CD4-positive, alpha-beta memory T cell (primary cell): ENCODE data around the gene SLC35A2. TPM values are rescaled to one million over a fixed set of nuclear protein-coding genes. Genes with fewer than 3 reads are reported as not detected.
A peak's percentile ranks its signal among the peaks of the same experiment; 100 is the strongest.
"Not testable (repeated sequence)": the region's sequence is repeated elsewhere in the genome, so short reads cannot be mapped to it uniquely, and the experiment has no call there.

Experiments used
- CTCF ChIA-PET: fragments of 350-600 bp; sonication (Branson Sonifier 250); formaldehyde crosslinking; loops from one replicate; lab custom pipeline; 2021; ENCODE audit warnings: inconsistent platforms; ENCODE audit not compliant: partially characterized antibody; lab: Charles Lee
- POLR2A ChIA-PET: fragments of 350-600 bp; sonication (Branson Sonifier 250); formaldehyde crosslinking; loops from one replicate; lab custom pipeline; 2021; ENCODE audit not compliant: partially characterized antibody; lab: Charles Lee
- DNase-seq, 5 donors: peaks; one replicate each; pipeline versions ENCODE4 v3.0.0 to v3.0.0-alpha.2; 2020 to 2022; ENCODE audit warnings: mixed read lengths in 1 of 5
- H3K27ac ChIP-seq: one replicate; pipeline ENCODE4 v1.7.0; 2013; ENCODE audit warnings: low read depth, low read length
- H3K27me3 ChIP-seq: 2 replicates; pipeline ENCODE4 v1.7.0; 2013; ENCODE audit warnings: mild to moderate bottlenecking, low read length, moderate library complexity; ENCODE audit not compliant: insufficient read depth
- H3K36me3 ChIP-seq: 2 replicates; pipeline ENCODE4 v1.7.0; 2013; ENCODE audit warnings: mild to moderate bottlenecking, low read length, moderate library complexity; ENCODE audit not compliant: insufficient read depth
- H3K4me1 ChIP-seq: 2 replicates; pipeline ENCODE4 v1.7.0; 2013; ENCODE audit warnings: mild to moderate bottlenecking, low read length, moderate library complexity; ENCODE audit not compliant: insufficient read depth
- H3K4me3 ChIP-seq, 2 donors: one replicate each; pipeline ENCODE4 v1.7.0; 2013; ENCODE audit warnings: low read length in 2 of 2, mild to moderate bottlenecking in 1 of 2
- H3K9me3 ChIP-seq, 2 donors: one replicate each; pipeline ENCODE4 v1.7.0; 2013; ENCODE audit warnings: low read length in 2 of 2, control low read depth in 1 of 2; ENCODE audit not compliant: control insufficient read depth in 1 of 2
- H3K27ac Mint-ChIP-seq, 7 donors: one replicate each; pipeline ENCODE4 v1.8.0; 2020 to 2021; ENCODE audit warnings: mixed read lengths in 7 of 7, mild to moderate bottlenecking in 6 of 7, inconsistent platforms in 3 of 7, moderate library complexity in 3 of 7
- H3K27me3 Mint-ChIP-seq, 2 donors: one replicate each; pipeline ENCODE4 v1.8.0; 2020 to 2021; ENCODE audit warnings: mixed read lengths in 2 of 2
- H3K36me3 Mint-ChIP-seq, 2 donors: one replicate each; pipeline ENCODE4 v1.8.0; 2020 to 2021; ENCODE audit warnings: mixed read lengths in 2 of 2, inconsistent platforms in 1 of 2, mild to moderate bottlenecking in 1 of 2
- H3K4me1 Mint-ChIP-seq, 4 donors: one replicate each; pipeline ENCODE4 v1.8.0; 2020 to 2021; ENCODE audit warnings: mixed read lengths in 4 of 4, mild to moderate bottlenecking in 1 of 4
- H3K4me3 Mint-ChIP-seq, 8 donors: one replicate each; pipeline ENCODE4 v1.8.0; 2020 to 2021; ENCODE audit warnings: mixed read lengths in 8 of 8, mild to moderate bottlenecking in 7 of 8, moderate library complexity in 6 of 8, inconsistent platforms in 3 of 8
- H3K9me3 Mint-ChIP-seq, 8 donors: one replicate each; pipeline ENCODE4 v1.8.0; 2020 to 2021; ENCODE audit warnings: mixed read lengths in 8 of 8, mild to moderate bottlenecking in 5 of 8, inconsistent platforms in 3 of 8, moderate library complexity in 1 of 8
- intact Hi-C: fragments of 100-400 bp; cut with micrococcal nuclease; formaldehyde crosslinking; loops from one replicate; pipeline ENCODE4 v1.15.1; 2023
- polyA plus RNA-seq, 2 donors: library from polyadenylated mRNA; unstranded; fragments of 300-500 nt; fragmentation: Illumina TruSeq; gene quantifications; one replicate each; pipeline ENCODE4 v1.2.3, GENCODE V29; 2021
- total RNA-seq, 2 experiments: library from RNA; stranded (reverse); gene quantifications; one replicate each; pipeline ENCODE4 v1.2.3, GENCODE V29; 2021

The SLC35A2 gene
- total and polyA plus RNA-seq, 4 experiments from 2014 or later: 11.8 to 15.8 (median 14.1) TPM

DNA sequence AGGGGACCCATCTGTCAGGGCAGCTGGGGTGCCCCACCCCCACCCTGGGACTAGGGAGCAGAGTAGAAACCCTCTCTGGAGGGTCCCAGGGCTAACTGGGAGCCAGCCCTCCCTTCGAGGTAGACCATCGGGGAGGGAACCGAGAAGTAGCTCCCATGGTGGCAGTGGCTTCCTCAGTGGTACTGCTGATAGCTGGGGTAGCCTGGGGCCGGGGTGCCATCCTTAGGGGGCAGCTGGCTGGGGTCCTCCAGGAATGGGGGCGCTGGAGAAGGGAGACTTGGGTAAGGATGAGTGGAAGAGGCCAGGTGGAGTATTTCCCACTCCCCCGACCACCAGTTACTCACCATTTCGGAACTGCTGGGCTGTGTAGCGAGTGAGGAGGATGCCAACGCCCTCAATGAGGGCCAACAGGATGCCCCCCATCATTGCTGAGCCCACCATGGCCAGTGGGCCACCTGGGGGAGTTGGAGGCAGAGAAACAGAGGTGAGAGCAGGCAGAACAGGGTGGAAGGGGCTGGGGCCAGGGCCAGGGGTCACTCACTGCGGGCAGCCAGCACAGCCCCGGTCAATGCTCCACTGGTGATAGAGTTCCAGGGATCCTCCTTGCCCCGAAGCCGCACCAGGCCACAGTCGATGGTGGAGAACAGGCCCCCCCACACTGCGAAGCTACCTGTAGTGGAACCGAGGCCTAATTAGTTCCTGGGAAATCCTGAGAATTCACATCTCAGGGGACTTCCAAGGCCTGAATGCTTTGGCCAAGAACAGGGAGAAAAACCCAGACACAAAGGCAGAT lies 17.7 kb downstream of the SLC35A2 start:
- no peak for DNase-seq
- CTCF ChIA-PET: interaction anchor here (1.3 to 2.4 kb wide), 3 partner anchors 22 to 246 kb away, joined by 3 to 12 read pairs (median 4); no protein-coding TSS in a partner anchor
- Histone ChIP-seq H3K9me3 (no peaks in the 10 kb centered on the region), H3K27me3 (no peaks in the 10 kb centered on the region), H3K27ac (no peak overlapping the region), H3K4me3 (no peak overlapping the region), H3K4me1 (peaks cover 22% of the 10 kb centered on the region), H3K36me3 (peaks cover 3% of the 10 kb centered on the region)
- Mint-ChIP-seq H3K9me3 (peaks cover 0 to 1% (median 0%) of the 10 kb centered on the region in 8 donors), H3K4me1 (peaks cover 12 to 51% (median 28%) of the 10 kb centered on the region in 4 donors), H3K36me3 (peaks cover 5 to 20% of the 10 kb centered on the region in 2 donors), H3K27ac (peak overlapping the region in 3 of 7 donors; percentile 17 to 52 (median 38)), H3K27me3 (peaks cover 0 to 1% of the 10 kb centered on the region in 2 donors), H3K4me3 (peak overlapping the region in 1 of 8 donors; percentile 20)
- POLR2A ChIA-PET: interaction anchor here (1.3 kb wide), 1 partner anchor 28 kb away, joined by 3 read pairs; no protein-coding TSS in a partner anchor
- intact Hi-C loops: no loop called here

- H3K4me1 Mint-ChIP-seq: peaks cover 12 to 43% (median 25%) of the 10 kb centered on the region in 4 donors
- Histone ChIP-seq H3K27ac (no peak overlapping the region), H3K9me3 (no peaks in the 10 kb centered on the region), H3K4me1 (peaks cover 18% of the 10 kb centered on the region), H3K4me3 (no peak overlapping the region), H3K36me3 (peaks cover 3% of the 10 kb centered on the region), H3K27me3 (no peaks in the 10 kb centered on the region)
- ChIA-PET CTCF (interaction anchor here (1.4 to 2.8 kb wide), 4 partner anchors 23 to 245 kb away, joined by 4 to 12 read pairs (median 8); no protein-coding TSS in a partner anchor), POLR2A (no interaction called here)
- peaks cover 5 to 15% of the 10 kb centered on the region in 2 donors for H3K36me3 Mint-ChIP-seq
- peak overlapping the region in 5 of 7 donors; percentile 38 to 82 (median 68) for H3K27ac Mint-ChIP-seq
- peak overlapping the region in 3 of 8 donors; percentile 27 to 67 (median 41) for H3K4me3 Mint-ChIP-seq
- DNase-seq: no peak
- intact Hi-C loops: no loop called here
- H3K9me3 Mint-ChIP-seq: peaks cover 0 to 1% (median 0%) of the 10 kb centered on the region in 8 donors
- H3K27me3 Mint-ChIP-seq: peaks cover 0 to 1% of the 10 kb centered on the region in 2 donors
Observed at GRCh38 chrX:48892896-48893295, 18.6 kb downstream of the SLC35A2 start.

GRCh38 chrX:48891402-48892288 lies 19.8 kb downstream of the SLC35A2 start:
- Mint-ChIP-seq H3K27ac (peak overlapping the region in 6 of 7 donors; percentile 37 to 90 (median 74)), H3K27me3 (peaks cover 0 to 1% of the 10 kb centered on the region in 2 donors), H3K36me3 (peaks cover 5% of the 10 kb centered on the region in 2 donors), H3K4me3 (peak overlapping the region; percentile 75 to 97 (median 82)), H3K4me1 (peaks cover 10 to 30% (median 21%) of the 10 kb centered on the region in 4 donors), H3K9me3 (no peaks in the 10 kb centered on the region)
- peak overlapping the region; percentile 52 for H3K27ac ChIP-seq
- ChIA-PET POLR2A (interaction anchor here (0.7 to 2.5 kb wide), 21 partner anchors 9 to 313 kb away, joined by 3 to 28 read pairs (median 4); partner anchors contain the start of genes HDAC6, SLC35A2 and WAS), CTCF (interaction anchor here (0.6 to 2.8 kb wide), 14 partner anchors 15 to 243 kb away, joined by 3 to 35 read pairs (median 6); partner anchors contain the start of genes HDAC6 and WAS)
- H3K36me3 ChIP-seq: peaks cover 3% of the 10 kb centered on the region
- H3K27me3 ChIP-seq: no peaks in the 10 kb centered on the region
- H3K4me3 ChIP-seq: peak overlapping the region in 1 of 2 donors; percentile 49
- peak; percentile 76 to 85 (median 78) for DNase-seq
- intact Hi-C loops: loop anchor here (1.0 to 2.0 kb wide), 6 partner anchors 21 to 243 kb away; partner anchors contain the start of gene TFE3
- no peaks in the 10 kb centered on the region for H3K9me3 ChIP-seq
- H3K4me1 ChIP-seq: peaks cover 15% of the 10 kb centered on the region

GRCh38 chrX:48890934-48891401 lies 20.5 kb downstream of the SLC35A2 start:
- Mint-ChIP-seq H3K4me3 (peak overlapping the region; percentile 86 to 97 (median 92)), H3K4me1 (peaks cover 9 to 25% (median 18%) of the 10 kb centered on the region in 4 donors), H3K27ac (peak overlapping the region; percentile 74 to 93 (median 85)), H3K27me3 (peaks cover 0 to 1% of the 10 kb centered on the region in 2 donors), H3K9me3 (no peaks in the 10 kb centered on the region), H3K36me3 (peaks cover 4 to 5% of the 10 kb centered on the region in 2 donors)
- H3K27me3 ChIP-seq: no peaks in the 10 kb centered on the region
- ChIA-PET CTCF (interaction anchor here (1.0 to 2.8 kb wide), 11 partner anchors 16 to 243 kb away, joined by 3 to 35 read pairs (median 6); partner anchors contain the start of genes HDAC6 and WAS), POLR2A (interaction anchor here (0.7 to 2.5 kb wide), 18 partner anchors 10 to 312 kb away, joined by 3 to 28 read pairs (median 4); partner anchors contain the start of genes HDAC6 and SLC35A2)
- H3K4me3 ChIP-seq: peak overlapping the region in 1 of 2 donors; percentile 49
- intact Hi-C loops: loop anchor here (1.0 to 2.0 kb wide), 6 partner anchors 21 to 242 kb away; partner anchors contain the start of gene TFE3
- H3K36me3 ChIP-seq: peaks cover 3% of the 10 kb centered on the region
- peaks cover 10% of the 10 kb centered on the region for H3K4me1 ChIP-seq
- no peaks in the 10 kb centered on the region for H3K9me3 ChIP-seq
- peak in 1 of 5 donors; percentile 44 for DNase-seq
- H3K27ac ChIP-seq: peak overlapping the region; percentile 52

GRCh38 chrX:48890296-48890925 lies 21.0 kb downstream of the SLC35A2 start:
- CTCF ChIA-PET: interaction anchor here (2.2 to 2.8 kb wide), 3 partner anchors 49 to 242 kb away, joined by 8 to 35 read pairs (median 9); no protein-coding TSS in a partner anchor
- Histone ChIP-seq H3K27me3 (no peaks in the 10 kb centered on the region), H3K4me1 (peaks cover 10% of the 10 kb centered on the region), H3K9me3 (no peaks in the 10 kb centered on the region), H3K36me3 (peaks cover 3% of the 10 kb centered on the region), H3K4me3 (peak overlapping the region in 1 of 2 donors; percentile 49), H3K27ac (peak overlapping the region; percentile 52)
- Mint-ChIP-seq H3K4me1 (peaks cover 9 to 22% (median 16%) of the 10 kb centered on the region in 4 donors), H3K27ac (peak overlapping the region; percentile 78 to 93 (median 85)), H3K36me3 (peaks cover 4% of the 10 kb centered on the region in 2 donors), H3K4me3 (peak overlapping the region; percentile 86 to 97 (median 92)), H3K9me3 (no peaks in the 10 kb centered on the region), H3K27me3 (peaks cover 0 to 1% of the 10 kb centered on the region in 2 donors)
- POLR2A ChIA-PET: interaction anchor here (1.2 to 2.5 kb wide), 4 partner anchors 22 to 242 kb away, joined by 3 to 28 read pairs (median 12); partner anchors contain the start of genes HDAC6 and SLC35A2
- DNase-seq: no peak
- intact Hi-C loops: loop anchor here (2.0 kb wide), 2 partner anchors 46 to 242 kb away; no protein-coding TSS in a partner anchor

DNA sequence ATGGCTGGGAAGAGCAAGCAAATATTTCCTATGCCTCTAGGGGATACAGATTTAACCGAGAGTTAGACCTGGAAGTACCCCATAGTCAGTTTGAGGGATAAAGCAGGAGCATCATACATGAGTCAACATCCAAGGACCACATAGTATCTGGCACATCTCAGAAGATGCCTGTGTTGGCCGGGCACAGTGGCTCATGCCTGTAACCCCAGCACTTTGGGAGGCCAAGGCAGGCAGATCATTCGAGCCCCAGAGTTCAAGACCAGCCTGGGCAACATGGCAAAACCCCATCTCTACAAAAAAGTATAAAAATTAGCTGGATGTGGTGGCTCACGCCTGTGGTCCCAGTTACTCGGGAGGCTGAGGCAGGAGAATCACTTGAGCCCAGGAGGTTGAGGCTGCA lies 24.9 kb downstream of the SLC35A2 start:
- H3K36me3 Mint-ChIP-seq, CTCF ChIA-PET, H3K4me1 ChIP-seq, H3K27ac ChIP-seq, intact Hi-C loops, H3K27ac Mint-ChIP-seq, H3K27me3 Mint-ChIP-seq, H3K27me3 ChIP-seq, H3K36me3 ChIP-seq, H3K4me3 Mint-ChIP-seq, H3K4me3 ChIP-seq, POLR2A ChIA-PET, H3K9me3 Mint-ChIP-seq, H3K9me3 ChIP-seq, DNase-seq: not testable (repeated sequence)
- H3K4me1 Mint-ChIP-seq: peaks cover 7 to 11% (median 9%) of the 10 kb centered on the region in 4 donors
